HG03159 (cell line): ENCODE data around the gene PROSER2.

Experiments used
- ATAC-seq: cut with Tn5 transposase; IDR thresholded peaks from one replicate; pipeline ENCODE4 v1.9.1; 2021; ENCODE audit warnings: mild to moderate bottlenecking, moderate library complexity; ENCODE audit not compliant: unreplicated experiment

The PROSER2 gene

GRCh38 chr10:11863353-11864109 is 40.4 kb downstream of the PROSER2 start:
- ATAC-seq, result peak; percentile 97

GRCh38 chr10:11864727-11865126 is 41.6 kb downstream of the PROSER2 start:
- ATAC-seq, result no peak

- no peak for ATAC-seq
Observed at GRCh38 chr10:11865561-11865960, 42.4 kb downstream of the PROSER2 start.

GRCh38 chr10:11866199-11866925 is 43.2 kb downstream of the PROSER2 start:
- no peak for ATAC-seq

GRCh38 chr10:11869219-11869618 is 46.1 kb downstream of the PROSER2 start:
- ATAC-seq, result no peak

GRCh38 chr10:11869743-11870460 is 46.7 kb downstream of the PROSER2 start:
- ATAC-seq, result no peak

GRCh38 chr10:11870461-11870780 is 47.3 kb downstream of the PROSER2 start:
- no peak for ATAC-seq

GRCh38 chr10:11870900-11871400 is 47.8 kb downstream of the PROSER2 start:
- no peak for ATAC-seq

- ATAC-seq, result no peak
Observed at GRCh38 chr10:11871466-11871865, 48.3 kb downstream of the PROSER2 start.

- ATAC-seq, result peak; percentile 53
Observed at GRCh38 chr10:11874568-11875493, 51.7 kb downstream of the PROSER2 start.

GRCh38 chr10:11875494-11876281 is 52.5 kb downstream of the PROSER2 start:
- ATAC-seq, result no peak

- ATAC-seq, result no peak
Observed at GRCh38 chr10:11876324-11876723, 53.2 kb downstream of the PROSER2 start.

GRCh38 chr10:11876805-11877590 is 53.8 kb downstream of the PROSER2 start:
- ATAC-seq, result no peak

GRCh38 chr10:11877591-11877905 is 54.4 kb downstream of the PROSER2 start:
- no peak for ATAC-seq

- ATAC-seq, result no peak
Observed at GRCh38 chr10:11878776-11879175, 55.6 kb downstream of the PROSER2 start.

- no peak for ATAC-seq
Observed at GRCh38 chr10:11879387-11880094, 56.4 kb downstream of the PROSER2 start.

- no peak for ATAC-seq
Observed at GRCh38 chr10:11880151-11881029, 57.2 kb downstream of the PROSER2 start.
